Measurements from ENCODE around the gene RNF5.

Gene RNF5

GRCh38 chr6:32213649-32214048, 35.4 kb downstream of the RNF5 start:
- DNase-seq: no peak

GRCh38 chr6:32214126-32214525, 35.9 kb downstream of the RNF5 start:
- DNase-seq: no peak

- DNase-seq: no peak
These were observed 37.4 kb downstream of the RNF5 start for GRCh38 chr6:32215617-32216016.

GRCh38 chr6:32216285-32216684, 38.1 kb downstream of the RNF5 start:
- no peak for DNase-seq

- no peak for DNase-seq
These were observed 38.8 kb downstream of the RNF5 start for GRCh38 chr6:32216998-32217397.

GRCh38 chr6:32218167-32218566, 40.0 kb downstream of the RNF5 start:
- DNase-seq: no peak

GRCh38 chr6:32220021-32220420, 41.8 kb downstream of the RNF5 start:
- no peak for DNase-seq

- no peak for DNase-seq
These were observed 44.4 kb downstream of the RNF5 start for GRCh38 chr6:32222333-32223230.

GRCh38 chr6:32223258-32224235, 45.3 kb downstream of the RNF5 start, which contains the start of gene NOTCH4:
TSS of gene NOTCH4 (minus strand) at chr6:32224067. CDS start at chr6:32223928, 139 bp downstream.
- DNase-seq: no peak

- no peak for DNase-seq
These were observed 46.5 kb downstream of the RNF5 start for GRCh38 chr6:32224696-32225095.

- no peak for DNase-seq
These were observed 48.2 kb downstream of the RNF5 start for GRCh38 chr6:32226434-32226833.

All from NCI-H226 (cell line).